Breast epithelium (tissue), 4 donors: ENCODE data around the gene AAGAB. TPM values are rescaled to one million over a fixed set of nuclear protein-coding genes. Genes with fewer than 3 reads are reported as not detected.

ENCODE experiments used
- DNase-seq, 2 donors: peaks; one replicate each; pipeline ENCODE4 v3.0.0-alpha.2; 2019; ENCODE audit warnings: low spot score in 2 of 2
- H3K27ac ChIP-seq, 2 donors: fragments of 200-600 bp; sonication (generic) in 1 of 2; one replicate each; pipeline ENCODE4 v1.5.1; 2016 to 2019; ENCODE audit warnings: mild to moderate bottlenecking in 1 of 2
- H3K27me3 ChIP-seq, 2 donors: fragments of 200-600 bp; sonication (generic) in 1 of 2; one replicate each; pipeline versions ENCODE4 v1.5.1 to v1.6.0; 2017 to 2019; ENCODE audit warnings: control low read depth in 1 of 2, mild to moderate bottlenecking in 1 of 2
- H3K36me3 ChIP-seq: fragments of 200-600 bp; one replicate; pipeline ENCODE4 v1.5.1; 2019
- H3K4me1 ChIP-seq, 2 donors: fragments of 200-600 bp; sonication (generic); one replicate each; pipeline ENCODE4 v1.5.1; 2016 to 2019; ENCODE audit warnings: control low read depth in 1 of 2
- H3K4me3 ChIP-seq, 3 donors: fragments of 200-600 bp; sonication (generic); 1 replicate in 2 of 3; 2 replicates in 1 of 3; pipeline ENCODE4 v1.5.1; 2016 to 2019; ENCODE audit warnings: mild to moderate bottlenecking in 3 of 3, moderate library complexity in 2 of 3
- H3K9me3 ChIP-seq, 2 donors: fragments of 200-600 bp; sonication (generic) in 1 of 2; one replicate each; pipeline ENCODE4 v1.5.1; 2016 to 2019; ENCODE audit warnings: control low read depth in 1 of 2
- POLR2A ChIP-seq: fragments of 450-650 bp; IDR thresholded peaks from one replicate; pipeline ENCODE4 v1.6.1; 2016; ENCODE audit warnings: antibody characterized with exemption, mild to moderate bottlenecking, moderate library complexity
- POLR2AphosphoS5 ChIP-seq, 3 donors: sonication (generic); formaldehyde crosslinking; IDR thresholded peaks; one replicate each; pipeline ENCODE4 v1.6.1; 2017; ENCODE audit warnings: antibody characterized with exemption in 3 of 3
- intact Hi-C: fragments of 100-400 bp; cut with DNase I; formaldehyde crosslinking; loops from one replicate; pipeline ENCODE4 v1.15.1; 2023; ENCODE audit warnings: low total_unique reads
- total RNA-seq, 3 donors: library from RNA; depleted of rRNA; stranded (reverse); fragments of >200 nt; gene quantifications; one replicate each; pipeline ENCODE4 v1.1.0, GENCODE V29; 2016
- TF ChIP-seq, protein P1 (sequence below), 3 donors: fragments of 450-650 bp; IDR thresholded peaks; one replicate each; pipeline ENCODE4 v1.5.1; 2016 to 2017; ENCODE audit warnings: antibody characterized with exemption in 3 of 3, mild to moderate bottlenecking in 3 of 3, moderate library complexity in 3 of 3

Gene AAGAB
- total RNA-seq, 3 donors from 2014 or later = 23.2 to 49.8 (median 46.5) TPM

DNA sequence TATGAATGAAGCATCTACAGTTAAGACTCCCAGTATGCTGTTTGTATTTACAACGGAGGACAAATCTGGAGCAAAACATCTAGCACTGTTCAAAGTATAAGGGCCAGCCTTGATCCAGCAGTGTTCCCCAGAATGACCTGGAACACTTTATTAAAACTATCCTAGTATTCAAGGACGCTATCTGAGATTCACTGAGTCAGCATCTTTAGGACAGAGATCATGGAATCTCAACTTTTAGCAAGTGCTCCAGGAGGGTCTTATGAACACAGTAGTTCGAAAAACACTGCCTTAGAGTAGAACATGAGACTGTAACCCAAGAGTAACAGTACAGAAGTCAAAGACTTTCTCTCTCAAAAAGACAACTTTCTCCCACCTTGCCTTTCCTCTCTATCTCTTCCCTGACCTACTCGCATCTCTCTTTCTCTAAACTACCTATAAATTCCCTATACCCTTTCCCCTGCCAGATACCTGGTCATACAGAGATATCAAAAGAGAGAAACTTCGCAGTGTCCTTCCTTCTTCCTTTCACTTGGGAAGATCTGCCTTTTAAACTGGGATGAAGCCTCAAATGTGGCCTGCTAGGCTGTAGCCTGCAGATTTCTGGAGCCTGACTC lies 43.8 kb downstream of the AAGAB start:
- H3K4me1 ChIP-seq = no peaks in the 10 kb centered on the region
- no peak overlapping the region for H3K27ac ChIP-seq
- no peaks in the 10 kb centered on the region for H3K9me3 ChIP-seq
- H3K36me3 ChIP-seq = peaks cover 3% of the 10 kb centered on the region
- DNase-seq = no peak
- H3K4me3 ChIP-seq = no peak overlapping the region
- intact Hi-C loops = no loop called here
- H3K27me3 ChIP-seq = no peaks in the 10 kb centered on the region
- TF ChIP-seq POLR2A = no peak
- TF ChIP-seq, protein P1, sequence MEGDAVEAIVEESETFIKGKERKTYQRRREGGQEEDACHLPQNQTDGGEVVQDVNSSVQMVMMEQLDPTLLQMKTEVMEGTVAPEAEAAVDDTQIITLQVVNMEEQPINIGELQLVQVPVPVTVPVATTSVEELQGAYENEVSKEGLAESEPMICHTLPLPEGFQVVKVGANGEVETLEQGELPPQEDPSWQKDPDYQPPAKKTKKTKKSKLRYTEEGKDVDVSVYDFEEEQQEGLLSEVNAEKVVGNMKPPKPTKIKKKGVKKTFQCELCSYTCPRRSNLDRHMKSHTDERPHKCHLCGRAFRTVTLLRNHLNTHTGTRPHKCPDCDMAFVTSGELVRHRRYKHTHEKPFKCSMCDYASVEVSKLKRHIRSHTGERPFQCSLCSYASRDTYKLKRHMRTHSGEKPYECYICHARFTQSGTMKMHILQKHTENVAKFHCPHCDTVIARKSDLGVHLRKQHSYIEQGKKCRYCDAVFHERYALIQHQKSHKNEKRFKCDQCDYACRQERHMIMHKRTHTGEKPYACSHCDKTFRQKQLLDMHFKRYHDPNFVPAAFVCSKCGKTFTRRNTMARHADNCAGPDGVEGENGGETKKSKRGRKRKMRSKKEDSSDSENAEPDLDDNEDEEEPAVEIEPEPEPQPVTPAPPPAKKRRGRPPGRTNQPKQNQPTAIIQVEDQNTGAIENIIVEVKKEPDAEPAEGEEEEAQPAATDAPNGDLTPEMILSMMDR (IDR thresholded peaks at IDR 0.05) = no peak
- TF ChIP-seq POLR2AphosphoS5 (IDR thresholded peaks at IDR 0.05) = no peak

DNA sequence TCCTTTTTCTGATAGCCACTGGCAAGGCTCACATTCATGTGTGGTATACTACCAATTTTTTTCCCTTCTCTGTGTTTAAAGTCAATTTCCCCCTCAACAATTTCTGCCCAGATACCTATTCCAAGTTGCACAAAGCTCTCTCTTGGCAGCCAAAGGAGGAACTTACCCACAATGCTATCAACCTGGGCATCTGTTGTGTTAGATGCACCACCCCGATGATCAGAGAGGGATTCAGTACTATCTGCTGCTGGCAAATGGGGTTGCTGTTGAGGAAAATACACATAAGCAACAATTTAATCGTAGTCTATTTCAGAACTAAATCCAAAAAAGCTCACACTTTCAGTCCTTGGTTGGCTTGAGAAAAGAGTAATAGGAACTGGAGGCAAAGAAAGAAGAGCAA lies 46.1 kb downstream of the AAGAB start:
- Histone ChIP-seq H3K27ac (no peak overlapping the region), H3K9me3 (no peaks in the 10 kb centered on the region)
- intact Hi-C loops = no loop called here

DNA sequence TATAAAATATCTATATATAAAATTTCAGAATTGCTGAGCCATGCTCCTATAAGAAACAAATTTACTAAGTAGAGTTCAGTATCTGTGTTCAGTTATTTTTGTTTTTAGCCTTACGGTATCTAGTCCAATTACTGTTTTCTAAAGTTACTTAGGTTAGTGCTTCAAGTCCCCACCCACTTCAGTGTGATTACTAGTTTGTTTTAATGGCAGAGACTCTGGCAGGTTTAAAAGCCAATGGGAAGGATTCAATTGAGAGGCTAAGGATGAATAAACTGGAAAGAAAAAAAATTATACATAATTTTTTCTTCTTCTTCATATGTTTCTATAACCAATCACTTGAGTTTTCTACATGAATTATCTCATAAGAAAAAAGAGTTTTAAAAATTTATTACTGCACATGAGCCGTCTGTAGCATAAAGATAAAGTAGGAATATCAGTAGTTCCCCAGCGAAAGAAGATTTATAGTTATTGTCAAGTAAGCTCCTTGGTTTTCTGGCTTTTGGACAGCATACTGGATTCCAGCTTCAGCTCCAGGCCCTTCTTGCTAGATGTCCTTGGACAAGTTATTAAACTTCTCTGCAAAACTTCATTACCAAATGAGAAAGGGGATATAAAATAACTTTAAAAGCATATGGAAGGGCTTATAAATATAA lies 46.8 kb downstream of the AAGAB start:
- Histone ChIP-seq H3K27me3 (no peaks in the 10 kb centered on the region), H3K4me3 (no peak overlapping the region), H3K4me1 (no peaks in the 10 kb centered on the region), H3K36me3 (peaks cover 3% of the 10 kb centered on the region), H3K27ac (no peak overlapping the region), H3K9me3 (no peaks in the 10 kb centered on the region)
- no peak for TF ChIP-seq POLR2A
- no peak for TF ChIP-seq POLR2AphosphoS5 (IDR thresholded peaks at IDR 0.05)
- TF ChIP-seq, protein P1 (IDR thresholded peaks at IDR 0.05) = no peak
- intact Hi-C loops = no loop called here
- no peak for DNase-seq

More for the DNA sequence above, 46.1 kb downstream of the AAGAB start:
- Histone ChIP-seq H3K36me3 (peaks cover 3% of the 10 kb centered on the region), H3K4me1 (no peaks in the 10 kb centered on the region), H3K27me3 (no peaks in the 10 kb centered on the region), H3K4me3 (no peak overlapping the region)
- DNase-seq = no peak
- TF ChIP-seq POLR2A = no peak
- TF ChIP-seq, protein P1 (IDR thresholded peaks at IDR 0.05) = no peak
- TF ChIP-seq POLR2AphosphoS5 (IDR thresholded peaks at IDR 0.05) = no peak

DNA sequence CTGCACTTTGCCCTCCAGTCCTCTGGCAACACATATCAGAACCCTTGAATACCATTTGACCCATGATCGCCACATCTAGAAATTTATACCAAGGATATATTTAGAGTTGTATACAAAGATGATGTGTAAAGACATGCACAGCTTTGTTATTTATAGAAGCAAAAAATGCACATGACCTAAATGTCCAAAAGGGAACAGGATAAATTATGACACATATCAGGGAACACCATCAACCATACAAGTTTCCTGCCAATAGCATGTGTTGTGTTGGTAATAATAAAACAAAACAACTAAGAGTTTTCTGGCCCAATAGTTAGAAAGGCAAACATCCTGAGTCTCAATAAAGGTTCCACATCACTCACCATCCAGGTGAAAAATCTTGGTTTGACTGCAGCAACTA lies 51.5 kb downstream of the AAGAB start:
- H3K4me3 ChIP-seq = no peak overlapping the region
- peaks cover 2% of the 10 kb centered on the region for H3K36me3 ChIP-seq
- H3K9me3 ChIP-seq = no peaks in the 10 kb centered on the region

DNA sequence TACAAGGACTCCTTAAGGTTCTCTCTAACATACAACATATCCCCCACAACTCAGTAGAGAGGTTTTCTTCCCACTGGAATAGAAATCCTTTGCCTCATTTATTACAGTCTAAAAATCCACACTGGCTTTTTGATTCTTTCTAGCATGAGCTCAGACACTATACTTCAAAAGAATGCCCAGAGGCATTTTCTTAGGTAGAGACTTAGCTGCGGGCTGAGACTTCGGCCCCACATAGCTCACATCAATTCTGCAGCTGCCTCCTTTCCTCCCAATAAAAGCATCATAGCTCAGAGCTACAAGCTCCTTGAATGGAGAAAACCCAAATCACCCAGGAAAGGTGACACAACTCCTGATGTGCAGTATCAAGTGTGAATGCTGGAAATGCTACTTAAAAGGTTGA lies 52.4 kb downstream of the AAGAB start:
- TF ChIP-seq, protein P1 (IDR thresholded peaks at IDR 0.05) = no peak
- TF ChIP-seq POLR2AphosphoS5 (IDR thresholded peaks at IDR 0.05) = no peak
- TF ChIP-seq POLR2A = no peak
- Histone ChIP-seq H3K36me3 (no peaks in the 10 kb centered on the region), H3K27ac (no peak overlapping the region), H3K27me3 (no peaks in the 10 kb centered on the region), H3K9me3 (no peaks in the 10 kb centered on the region), H3K4me3 (no peak overlapping the region), H3K4me1 (no peaks in the 10 kb centered on the region)
- intact Hi-C loops = no loop called here
- DNase-seq = no peak

More for the DNA sequence above, 51.5 kb downstream of the AAGAB start:
- TF ChIP-seq, protein P1 (IDR thresholded peaks at IDR 0.05) = no peak
- no peak for TF ChIP-seq POLR2AphosphoS5 (IDR thresholded peaks at IDR 0.05)
- no peak for TF ChIP-seq POLR2A
- H3K27ac ChIP-seq = no peak overlapping the region
- H3K4me1 ChIP-seq = no peaks in the 10 kb centered on the region
- H3K27me3 ChIP-seq = no peaks in the 10 kb centered on the region
- no peak for DNase-seq
- intact Hi-C loops = no loop called here
